Measurements from ENCODE around the gene ATRIP. TPM values are rescaled to one million over a fixed set of nuclear protein-coding genes. Genes with fewer than 3 reads are reported as not detected.

ATRIP gene
- total RNA-seq, 1 experiment from 2014 or later: 8.5 TPM

- H3K27ac ChIP-seq: no peak overlapping the region
- intact Hi-C loops (cut with micrococcal nuclease; ENCODE audit: unreplicated experiment): loop anchor here (10.0 kb wide), 1 partner anchor 410 kb away; the partner anchor contains the start of gene ARIH2
- H3K36me3 ChIP-seq (ENCODE audit: low read depth): no peaks in the 10 kb centered on the region
- peaks cover 31% of the 10 kb centered on the region for H3F3A ChIP-seq (ENCODE audit: insufficient read depth, low read depth)
- peak overlapping the region; percentile 93 for H3K4me2 ChIP-seq
- no peaks in the 10 kb centered on the region for H3K9me2 ChIP-seq (ENCODE audit: insufficient read depth)
- TF ChIP-seq EZH2 (IDR thresholded peaks at IDR 0.05; ENCODE audit: low read depth): no peak
- TF ChIP-seq, protein P1, sequence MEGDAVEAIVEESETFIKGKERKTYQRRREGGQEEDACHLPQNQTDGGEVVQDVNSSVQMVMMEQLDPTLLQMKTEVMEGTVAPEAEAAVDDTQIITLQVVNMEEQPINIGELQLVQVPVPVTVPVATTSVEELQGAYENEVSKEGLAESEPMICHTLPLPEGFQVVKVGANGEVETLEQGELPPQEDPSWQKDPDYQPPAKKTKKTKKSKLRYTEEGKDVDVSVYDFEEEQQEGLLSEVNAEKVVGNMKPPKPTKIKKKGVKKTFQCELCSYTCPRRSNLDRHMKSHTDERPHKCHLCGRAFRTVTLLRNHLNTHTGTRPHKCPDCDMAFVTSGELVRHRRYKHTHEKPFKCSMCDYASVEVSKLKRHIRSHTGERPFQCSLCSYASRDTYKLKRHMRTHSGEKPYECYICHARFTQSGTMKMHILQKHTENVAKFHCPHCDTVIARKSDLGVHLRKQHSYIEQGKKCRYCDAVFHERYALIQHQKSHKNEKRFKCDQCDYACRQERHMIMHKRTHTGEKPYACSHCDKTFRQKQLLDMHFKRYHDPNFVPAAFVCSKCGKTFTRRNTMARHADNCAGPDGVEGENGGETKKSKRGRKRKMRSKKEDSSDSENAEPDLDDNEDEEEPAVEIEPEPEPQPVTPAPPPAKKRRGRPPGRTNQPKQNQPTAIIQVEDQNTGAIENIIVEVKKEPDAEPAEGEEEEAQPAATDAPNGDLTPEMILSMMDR (conservative IDR thresholded peaks at IDR 0.05): no peak
- H3K4me1 ChIP-seq (replicated peaks; ENCODE audit: insufficient read depth): peaks cover 76% of the 10 kb centered on the region
- no peaks in the 10 kb centered on the region for H3K27me3 ChIP-seq (ENCODE audit: insufficient read depth, low read depth)
- BruUV-seq (replicated peaks): TSS peak; percentile 61
- no peaks in the 10 kb centered on the region for H4K20me1 ChIP-seq (ENCODE audit: insufficient read depth)
- no peaks in the 10 kb centered on the region for H3K9me3 ChIP-seq (ENCODE audit: insufficient read depth, low read depth)
- ChIA-PET CTCF (interaction anchor here (0.6 kb wide), 1 partner anchor 49 kb away, joined by 6 read pairs; no protein-coding TSS in a partner anchor), POLR2A (ENCODE audit: unreplicated experiment) (interaction anchor here (0.6 kb wide), 1 partner anchor 93 kb away, joined by 4 read pairs; no protein-coding TSS in a partner anchor)
- peaks cover 18% of the 10 kb centered on the region for H3K79me2 ChIP-seq (ENCODE audit: low read depth)
- H2AFZ ChIP-seq: no peak overlapping the region
- DNase-seq: no peak
- H3K4me3 ChIP-seq: no peak overlapping the region; the same call in 1 of the 2 replicates
Measured at GRCh38 chr3:48505146-48505545, 58.6 kb downstream of the ATRIP start.

DNA sequence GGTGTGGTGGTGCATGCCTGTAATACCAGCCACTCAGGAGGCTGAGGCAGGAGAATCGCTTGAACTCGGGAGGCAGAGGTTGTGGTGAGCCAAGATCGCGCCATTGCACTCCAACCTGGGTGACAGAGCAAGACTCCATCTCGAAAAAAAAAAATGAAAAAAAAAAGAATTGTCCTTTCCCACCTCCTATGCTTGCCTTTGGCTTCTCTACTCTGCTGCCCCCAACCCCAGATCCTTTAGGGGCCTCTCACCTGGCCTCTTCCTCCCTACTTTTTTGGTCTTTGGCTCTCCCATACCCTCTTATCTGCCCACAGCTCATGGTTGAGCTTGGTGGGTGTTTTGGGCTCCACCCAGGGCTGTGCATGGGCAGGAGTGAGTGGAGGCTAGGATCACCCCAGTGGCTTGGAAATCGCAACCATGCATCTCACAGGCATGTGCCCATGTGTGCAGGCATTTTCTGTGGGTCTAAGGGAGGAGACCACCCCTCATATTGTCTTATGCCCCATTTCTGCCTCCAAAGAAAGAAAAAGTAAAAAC is 59.5 kb downstream of the ATRIP start:
- CTCF ChIA-PET: no interaction called here
- intact Hi-C loops (cut with micrococcal nuclease; ENCODE audit: unreplicated experiment): loop anchor here (2.0 to 10.0 kb wide), 2 partner anchors 37 to 409 kb away; partner anchors contain the start of gene ARIH2
- H3K4me1 ChIP-seq (replicated peaks; ENCODE audit: insufficient read depth): peaks cover 67% of the 10 kb centered on the region
- POLR2A ChIA-PET (ENCODE audit: unreplicated experiment): no interaction called here
- peak overlapping the region; percentile 49 for H3K4me2 ChIP-seq
- peaks cover 18% of the 10 kb centered on the region for H3K79me2 ChIP-seq (ENCODE audit: low read depth)
- TF ChIP-seq EZH2 (IDR thresholded peaks at IDR 0.05; ENCODE audit: low read depth): no peak
- TF ChIP-seq, protein P1 (conservative IDR thresholded peaks at IDR 0.05): no peak
- no peaks in the 10 kb centered on the region for H3K9me3 ChIP-seq (ENCODE audit: insufficient read depth, low read depth)
- H3K27ac ChIP-seq: peak overlapping the region; percentile 92
- no TSS peak for BruUV-seq (replicated peaks)
- no peak overlapping the region for H3K4me3 ChIP-seq
- peaks cover 31% of the 10 kb centered on the region for H3F3A ChIP-seq (ENCODE audit: insufficient read depth, low read depth)
- H2AFZ ChIP-seq: no peak overlapping the region
- no peaks in the 10 kb centered on the region for H4K20me1 ChIP-seq (ENCODE audit: insufficient read depth)
- H3K27me3 ChIP-seq (ENCODE audit: insufficient read depth, low read depth): no peaks in the 10 kb centered on the region
- no peak for DNase-seq
- no peaks in the 10 kb centered on the region for H3K9me2 ChIP-seq (ENCODE audit: insufficient read depth)
- no peaks in the 10 kb centered on the region for H3K36me3 ChIP-seq (ENCODE audit: low read depth)

GRCh38 chr3:48507256-48508061 is 60.9 kb downstream of the ATRIP start:
- ChIA-PET CTCF (interaction anchor here (0.6 to 2.0 kb wide), 7 partner anchors 10 to 1717 kb away, joined by 3 to 13 read pairs (median 5); no protein-coding TSS in a partner anchor), POLR2A (ENCODE audit: unreplicated experiment) (interaction anchor here (0.5 to 0.6 kb wide), 4 partner anchors 34 to 310 kb away, joined by 4 to 25 read pairs (median 7); partner anchors contain the start of genes CCDC51 and TMA7)
- H3K27me3 ChIP-seq (ENCODE audit: insufficient read depth, low read depth): no peaks in the 10 kb centered on the region
- no peaks in the 10 kb centered on the region for H3K9me3 ChIP-seq (ENCODE audit: insufficient read depth, low read depth)
- TF ChIP-seq, protein P1 (conservative IDR thresholded peaks at IDR 0.05): no peak; the same call in 1 of the 2 replicates
- no peak for TF ChIP-seq EZH2 (IDR thresholded peaks at IDR 0.05; ENCODE audit: low read depth)
- no TSS peak for BruUV-seq (replicated peaks)
- H3K79me2 ChIP-seq (ENCODE audit: low read depth): peaks cover 11% of the 10 kb centered on the region; the same call in 1 of the 2 replicates
- H4K20me1 ChIP-seq (ENCODE audit: insufficient read depth): no peaks in the 10 kb centered on the region
- no peak overlapping the region; the same call in 1 of the 2 replicates for H3K4me3 ChIP-seq
- H3K4me2 ChIP-seq: peak overlapping the region; percentile 52
- peaks cover 54% of the 10 kb centered on the region for H3K4me1 ChIP-seq (replicated peaks; ENCODE audit: insufficient read depth)
- no peaks in the 10 kb centered on the region for H3K36me3 ChIP-seq (ENCODE audit: low read depth)
- H2AFZ ChIP-seq: no peak overlapping the region
- H3K9me2 ChIP-seq (ENCODE audit: insufficient read depth): no peaks in the 10 kb centered on the region
- peak; percentile 95 to 99 for DNase-seq
- H3K27ac ChIP-seq: peak overlapping the region; percentile 92
- intact Hi-C loops (cut with micrococcal nuclease; ENCODE audit: unreplicated experiment): loop anchor here (1.0 to 10.0 kb wide), 4 partner anchors 34 to 407 kb away; partner anchors contain the start of gene ARIH2
- peaks cover 31% of the 10 kb centered on the region for H3F3A ChIP-seq (ENCODE audit: insufficient read depth, low read depth)
